HG02763 (cell line): Measurements from ENCODE around the gene ARFGEF2.
A peak's percentile ranks its signal among the peaks of the same experiment; 100 is the strongest.
"Not testable (repeated sequence)": the region's sequence is repeated elsewhere in the genome, so short reads cannot be mapped to it uniquely, and the experiment has no call there.

Experiments used
- ATAC-seq: cut with Tn5 transposase; IDR thresholded peaks from one replicate; pipeline ENCODE4 v1.9.1; 2021; ENCODE audit warnings: mild to moderate bottlenecking, moderate library complexity; ENCODE audit not compliant: unreplicated experiment

Gene ARFGEF2

DNA sequence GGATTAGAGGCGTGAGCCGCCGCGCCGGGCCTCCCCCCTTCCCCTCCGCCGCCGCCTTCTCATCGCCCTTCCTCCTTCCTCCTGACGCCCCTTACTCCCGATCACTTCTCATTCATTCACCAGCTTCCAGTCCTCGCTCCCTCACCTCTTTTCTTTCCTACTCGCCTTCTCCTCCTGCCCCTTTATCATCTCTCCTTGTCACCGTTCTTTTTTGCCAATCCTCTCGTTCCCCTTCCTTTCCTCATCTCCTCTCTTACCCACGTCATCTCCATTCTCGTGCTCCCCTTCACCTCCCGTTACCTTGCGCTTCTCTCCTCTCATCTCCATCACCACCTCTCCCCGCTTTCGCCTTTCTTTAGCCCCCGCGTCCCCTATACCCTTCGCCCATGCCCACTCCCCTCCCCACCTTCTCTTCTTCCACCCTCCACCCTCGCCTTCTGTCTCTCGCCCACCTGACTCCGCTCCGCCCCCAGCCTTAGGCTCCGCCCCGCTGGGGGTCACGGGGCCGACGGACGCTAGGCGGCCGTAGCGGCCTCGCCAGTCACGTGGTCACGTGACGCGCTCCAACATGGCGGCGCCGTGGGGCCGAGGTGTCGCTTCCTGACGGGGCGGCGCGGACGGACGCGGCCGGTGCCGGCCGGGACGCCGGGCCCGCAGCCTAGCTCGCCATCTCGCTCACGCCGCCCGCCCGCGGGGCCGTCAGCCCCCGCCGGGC lies at the start of gene ARFGEF2:
Gene ARFGEF2 (plus strand): TSS at position 544 of the 715 bp plus-strand sequence. CDS start 179 bp downstream, outside the sequence.
- peak; percentile 84 for ATAC-seq

DNA sequence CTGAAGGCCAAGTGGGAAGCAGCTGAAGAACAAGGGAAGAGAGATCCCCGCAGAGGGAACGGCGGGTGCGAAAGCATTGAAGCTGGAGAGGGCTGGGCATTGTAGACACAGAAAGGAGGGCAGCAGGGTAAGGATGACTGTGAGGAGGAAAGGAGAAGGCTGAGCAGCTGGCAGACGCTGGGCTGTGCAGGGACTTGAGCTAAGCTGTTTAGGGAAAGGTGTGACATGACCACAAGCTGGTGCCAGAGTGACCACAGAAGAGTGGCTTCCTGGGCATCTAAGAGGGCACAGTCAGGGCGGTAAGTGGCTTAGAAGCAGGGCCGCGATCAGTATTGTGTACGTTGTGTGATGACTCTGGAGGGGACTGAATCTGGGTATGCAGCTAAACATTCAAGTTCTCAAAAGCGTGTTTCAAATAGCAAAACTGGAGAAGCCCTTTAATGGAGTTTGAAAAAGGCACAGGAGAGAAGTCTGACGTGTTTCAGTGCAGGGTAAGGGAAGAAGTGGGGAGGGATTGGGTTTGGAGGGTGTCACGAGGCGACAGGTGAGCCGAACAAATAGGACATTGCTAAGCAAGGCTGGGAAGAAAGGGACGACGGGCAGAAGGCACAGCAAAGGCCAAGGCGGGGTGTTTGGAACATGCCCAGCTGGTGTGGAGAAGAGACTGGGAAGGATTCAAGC lies 46.1 kb upstream of the ARFGEF2 start:
- no peak for ATAC-seq

DNA sequence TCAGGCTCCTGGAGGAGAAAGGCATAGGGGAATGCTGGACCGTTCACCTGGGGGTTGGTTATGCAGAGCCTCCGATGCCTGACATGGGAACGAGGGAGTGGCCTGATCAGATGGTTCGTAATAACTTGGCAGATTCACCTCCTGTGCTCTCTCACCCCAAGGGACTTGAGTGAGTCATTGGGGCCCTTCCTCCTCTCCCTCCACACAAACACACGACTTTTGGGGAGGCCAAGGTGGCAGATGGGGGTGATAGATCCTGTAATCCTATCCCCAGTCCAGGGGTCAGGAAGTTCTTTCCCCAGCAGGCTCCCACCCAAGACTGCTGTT lies 45.6 kb upstream of the ARFGEF2 start:
- no peak for ATAC-seq

DNA sequence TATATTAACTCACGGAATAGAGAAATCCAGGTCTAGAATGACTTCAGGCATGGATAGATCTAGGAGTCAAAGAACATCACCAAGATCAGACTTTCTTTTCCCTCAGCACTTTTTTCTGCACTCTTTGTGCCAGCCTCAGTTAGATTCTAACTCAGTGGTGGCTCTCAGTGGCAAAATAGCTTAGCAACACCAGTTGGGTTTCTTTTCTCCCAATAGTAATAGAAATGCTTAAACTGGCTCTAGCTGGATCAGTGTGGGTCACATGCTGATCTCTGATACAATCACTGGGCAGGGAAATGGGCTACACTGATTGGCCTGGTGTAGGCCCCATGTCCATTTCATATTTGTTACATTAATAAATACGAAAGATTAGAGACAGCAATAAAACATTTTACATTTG lies 44.2 kb upstream of the ARFGEF2 start:
- no peak for ATAC-seq

DNA sequence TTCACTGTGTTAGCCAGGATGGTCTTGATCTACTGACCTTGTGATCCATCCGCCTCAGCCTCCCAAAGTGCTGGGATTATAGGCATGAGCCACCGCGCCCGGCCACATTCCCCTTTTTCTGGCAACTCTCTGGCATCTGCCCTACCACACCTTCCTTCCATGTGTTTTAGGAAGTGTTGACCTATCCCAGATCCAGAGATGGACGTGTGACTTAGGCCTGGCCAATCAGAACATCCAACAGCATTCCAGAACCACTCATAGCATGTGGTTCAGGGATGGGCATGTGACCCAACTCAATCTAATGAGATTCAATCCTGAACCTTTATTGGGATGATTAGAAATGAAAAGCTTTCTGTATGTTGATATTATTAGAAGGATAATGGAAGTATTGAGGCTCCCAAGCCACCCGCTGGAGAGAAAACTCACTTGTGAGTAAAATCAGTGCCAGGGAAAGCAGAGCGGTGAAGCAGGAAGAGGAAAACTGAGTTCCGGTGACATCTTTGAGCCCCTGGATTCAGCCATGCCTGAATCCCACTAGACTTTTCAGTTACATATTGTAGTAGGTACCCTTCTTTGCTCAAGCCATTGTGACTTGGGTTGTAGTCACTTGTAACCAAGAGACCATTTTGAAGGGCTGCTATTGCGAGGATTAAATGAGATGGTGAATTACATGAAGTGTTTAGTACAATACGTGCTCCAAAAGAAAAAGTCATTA lies 42.8 kb upstream of the ARFGEF2 start:
- ATAC-seq: no peak

DNA sequence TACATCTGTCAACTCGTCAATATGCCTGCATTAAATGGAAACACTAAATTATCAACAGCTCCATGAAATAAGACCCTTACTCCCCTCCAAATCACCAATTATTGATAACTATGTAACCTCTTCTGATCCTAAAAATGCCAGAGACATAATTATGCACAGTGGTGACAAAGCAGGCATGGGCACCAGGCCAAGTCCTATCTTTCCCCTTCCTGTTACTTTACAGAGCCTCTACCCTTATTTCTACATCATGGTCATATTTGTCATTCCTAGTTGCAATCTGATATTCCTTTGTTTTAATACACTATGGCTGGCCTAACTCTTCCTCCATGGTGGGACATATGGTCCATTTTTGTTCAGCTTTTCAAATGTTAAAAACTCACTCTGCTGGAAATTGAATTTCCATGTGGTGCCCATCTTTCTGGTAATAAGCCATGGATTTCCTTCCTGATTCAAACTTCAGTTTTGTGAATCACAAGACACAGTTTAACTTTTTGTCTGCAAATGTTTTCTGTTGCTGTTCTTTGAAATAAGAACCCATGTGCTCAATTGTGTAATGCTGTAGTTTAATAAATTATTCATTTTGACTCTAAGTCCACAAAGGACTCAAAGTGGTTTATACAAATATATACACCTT lies 41.8 kb upstream of the ARFGEF2 start:
- ATAC-seq: no peak

DNA sequence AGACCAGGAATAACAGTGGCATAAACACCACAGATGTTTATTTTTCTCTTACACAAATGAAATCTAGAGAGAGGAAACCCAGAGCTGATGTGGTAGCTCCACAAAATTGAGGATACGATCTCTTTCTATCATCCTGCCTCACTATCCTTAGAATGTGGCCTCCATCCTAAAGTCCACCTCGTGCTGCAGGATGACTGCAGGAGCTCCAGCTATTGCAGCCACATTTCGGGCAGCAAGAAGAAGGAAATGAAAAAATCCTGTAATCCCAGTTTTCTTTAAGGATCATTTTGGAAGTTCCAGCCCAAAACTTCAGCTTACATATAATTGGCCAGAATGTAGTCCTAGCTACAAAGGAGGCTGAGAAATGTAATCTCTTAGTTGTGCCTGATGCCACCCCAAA lies 41.2 kb upstream of the ARFGEF2 start:
- ATAC-seq: no peak

DNA sequence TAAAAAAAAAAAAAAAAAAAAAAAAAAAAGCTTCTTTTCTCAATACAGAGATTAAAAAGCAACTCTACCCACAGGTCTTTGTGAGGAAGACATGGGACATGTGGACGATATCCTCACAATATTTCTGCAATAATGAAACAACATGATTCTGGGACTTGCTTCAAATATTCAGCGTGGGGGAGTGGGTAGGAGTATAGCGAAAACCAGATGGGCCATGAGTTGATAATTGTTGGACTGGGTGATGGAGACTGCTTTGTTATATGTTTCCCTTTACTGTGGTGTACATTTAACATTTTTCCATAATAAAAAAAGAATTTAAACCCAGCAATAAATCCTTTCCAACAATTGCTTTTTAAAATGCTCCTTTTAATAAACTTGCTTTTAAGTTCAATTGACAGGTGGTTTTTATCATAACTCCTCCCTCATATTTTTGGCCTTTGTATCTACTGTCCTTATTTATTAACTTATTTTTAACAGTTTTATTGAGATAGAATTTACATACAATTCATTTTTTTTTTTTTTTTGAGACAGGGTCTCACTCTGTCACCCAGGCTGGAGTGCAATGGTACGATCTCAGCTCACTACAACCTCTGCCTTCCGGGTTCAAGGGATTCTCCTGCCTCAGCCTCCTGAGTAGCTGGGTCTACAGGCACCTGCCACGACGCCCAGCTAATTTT lies 40.4 kb upstream of the ARFGEF2 start:
- ATAC-seq: no peak

DNA sequence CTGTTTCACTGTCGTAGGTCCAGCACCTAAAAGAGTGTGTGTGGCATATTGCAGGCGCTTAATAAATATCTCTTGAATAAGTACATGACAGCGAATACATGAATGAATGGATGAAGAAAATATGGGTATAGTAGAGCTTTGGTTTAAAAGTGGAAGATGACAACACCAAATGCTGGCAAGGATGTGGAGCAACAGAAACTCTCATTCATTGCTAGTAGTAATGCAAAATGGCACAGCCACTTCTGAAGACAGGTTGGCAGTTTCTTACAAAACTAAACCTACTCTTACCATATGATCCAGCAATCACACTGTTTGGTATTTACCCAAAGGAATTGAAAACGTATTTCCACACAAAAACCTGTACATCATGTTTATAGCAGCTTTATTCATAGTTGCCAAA lies 36.3 kb upstream of the ARFGEF2 start:
- no peak for ATAC-seq

DNA sequence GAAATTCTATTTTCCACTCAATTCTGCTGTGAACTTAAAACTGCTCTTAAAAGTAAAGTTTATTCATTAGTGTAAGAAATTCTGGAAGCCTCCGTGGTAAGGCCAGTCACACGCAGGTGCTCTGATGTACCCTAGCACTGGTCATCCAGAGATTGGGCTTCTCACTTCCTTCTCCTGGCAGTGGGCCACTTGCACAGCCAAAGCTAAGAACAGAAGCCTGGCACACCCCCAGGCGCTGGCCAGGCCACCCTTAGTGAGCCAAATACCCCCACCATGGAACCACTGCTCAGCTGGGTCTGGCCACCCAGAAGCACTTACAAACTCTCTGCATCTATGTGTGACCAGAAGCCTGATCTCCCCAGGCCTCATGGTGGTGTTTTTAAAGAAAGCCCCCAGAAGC lies 35.3 kb upstream of the ARFGEF2 start:
- ATAC-seq: no peak

DNA sequence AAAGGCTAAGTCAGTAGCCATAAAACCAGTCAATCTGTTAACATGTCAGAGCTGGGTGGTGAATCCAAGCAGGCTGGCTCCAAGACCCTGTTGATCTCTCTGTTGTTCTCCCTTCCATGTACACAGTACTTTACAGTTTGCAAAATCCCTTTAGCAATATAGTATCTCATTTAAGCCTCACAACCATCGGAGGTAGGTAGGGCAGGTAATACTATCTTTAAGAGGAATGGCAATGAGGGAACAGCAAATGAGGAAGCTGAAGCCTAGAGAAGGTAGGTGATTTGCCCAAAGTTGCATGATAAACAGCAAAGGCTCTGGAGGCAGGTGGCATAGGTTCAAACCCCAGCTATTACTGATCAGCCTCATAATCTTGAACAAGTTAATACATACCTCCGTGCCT lies 34.7 kb upstream of the ARFGEF2 start:
- no peak for ATAC-seq

DNA sequence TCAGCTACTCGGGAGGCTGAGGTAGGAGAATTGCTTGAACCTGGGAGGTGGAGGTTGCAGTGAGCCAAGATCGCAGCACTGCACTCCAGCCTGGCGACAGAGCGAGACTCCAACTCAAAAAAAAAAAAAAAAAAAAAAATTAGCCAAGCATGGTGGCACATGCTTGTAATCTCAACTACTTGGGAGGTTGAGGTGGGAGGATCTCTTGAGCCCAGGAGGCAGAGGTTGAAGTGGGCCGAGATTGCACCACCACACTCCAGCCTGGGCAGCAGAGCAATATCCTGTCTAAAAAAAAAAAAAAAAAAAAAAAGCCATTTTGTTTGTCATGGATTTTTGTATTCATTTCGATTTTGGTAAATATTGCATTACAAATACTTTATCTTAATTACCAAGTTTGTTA lies 33.0 kb upstream of the ARFGEF2 start:
- not testable (repeated sequence) for ATAC-seq

DNA sequence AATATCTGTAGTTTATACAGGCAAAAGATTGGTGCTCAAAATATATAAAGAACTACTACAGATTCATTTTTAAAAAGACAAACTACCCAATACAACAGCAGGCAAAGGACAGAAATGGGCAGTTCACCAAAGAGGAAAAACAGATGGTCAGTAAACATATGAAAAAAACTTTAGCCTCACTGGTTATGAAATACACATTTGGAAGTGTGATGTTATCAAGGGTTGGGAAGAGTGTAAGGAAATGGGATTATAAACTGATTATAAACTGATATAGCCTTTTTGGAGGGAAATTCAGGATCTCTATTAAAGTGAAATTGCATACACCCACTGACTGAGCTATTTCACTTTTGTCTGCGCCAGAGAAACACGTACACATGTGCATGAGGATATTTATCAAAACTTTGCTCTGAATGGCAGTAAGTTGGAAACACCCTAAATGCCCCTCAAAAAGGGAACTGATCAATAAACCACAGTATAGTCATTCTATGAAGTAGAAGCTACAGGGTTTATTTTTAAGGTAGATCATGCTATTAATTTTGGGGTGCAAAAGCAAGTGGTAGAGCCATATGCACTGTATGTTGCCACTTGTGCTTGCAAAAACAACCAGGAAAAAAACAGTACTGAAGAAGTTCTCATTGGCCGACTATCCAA lies 32.2 kb upstream of the ARFGEF2 start:
- ATAC-seq: no peak

DNA sequence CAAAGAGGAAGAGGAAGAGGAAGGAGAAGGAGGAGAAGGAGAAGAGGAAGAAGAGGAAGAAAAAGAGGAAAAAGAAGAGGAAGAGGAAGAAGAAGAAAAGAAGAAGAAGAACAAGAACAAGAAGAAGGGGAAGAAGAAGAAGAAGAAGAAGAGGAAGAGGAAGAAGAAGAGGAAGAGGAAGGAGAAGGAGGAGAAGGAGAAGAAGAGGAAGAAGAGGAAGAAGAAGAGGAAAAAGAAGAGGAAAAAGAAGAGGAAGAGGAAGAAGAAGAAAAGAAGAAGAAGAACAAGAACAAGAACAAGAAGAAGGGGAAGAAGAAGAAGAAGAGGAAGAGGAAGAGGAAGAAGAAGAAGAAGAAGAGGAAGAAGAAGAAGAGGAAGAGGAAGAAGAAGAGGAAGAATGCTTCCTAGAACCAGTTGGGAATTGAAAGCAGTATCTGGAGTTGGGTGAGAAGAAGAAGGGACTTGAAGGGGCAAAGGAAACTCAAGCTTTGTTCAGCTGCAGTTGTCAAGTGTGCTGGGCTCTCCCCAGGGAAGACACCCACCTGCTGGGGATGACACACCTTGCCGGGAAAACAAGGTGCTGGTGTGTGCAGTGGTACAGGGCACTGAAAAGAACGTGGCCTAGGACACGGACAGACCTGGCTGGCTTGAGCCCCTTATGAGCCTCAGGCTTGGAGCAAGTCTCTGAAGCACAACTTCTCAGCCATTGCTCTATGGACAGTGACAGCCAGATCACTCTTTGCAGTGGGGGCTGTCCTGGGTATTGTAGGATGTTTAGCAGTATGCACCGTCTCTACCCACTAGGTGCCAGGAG lies 30.1 kb upstream of the ARFGEF2 start:
- ATAC-seq: no peak

DNA sequence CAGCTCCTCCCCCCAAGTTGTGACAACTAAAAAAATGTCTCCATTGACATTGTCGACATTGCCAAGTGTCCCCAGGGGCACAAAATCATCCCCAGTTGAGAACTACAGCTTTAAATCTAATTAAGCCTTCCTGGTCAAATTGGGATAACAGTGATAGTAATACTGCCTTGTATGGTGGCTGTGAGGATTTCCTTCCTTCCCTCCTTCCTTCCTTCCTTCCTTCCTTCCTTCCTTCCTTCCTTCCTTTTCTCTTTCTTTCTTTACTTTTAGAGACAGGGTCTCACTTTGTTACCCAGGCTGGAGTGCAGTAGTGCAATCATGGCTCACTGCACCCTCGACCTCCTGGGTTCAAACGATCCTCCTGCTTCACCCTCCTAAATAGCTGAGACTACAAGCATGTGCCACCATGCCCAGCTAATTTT lies 29.5 kb upstream of the ARFGEF2 start:
- no peak for ATAC-seq

DNA sequence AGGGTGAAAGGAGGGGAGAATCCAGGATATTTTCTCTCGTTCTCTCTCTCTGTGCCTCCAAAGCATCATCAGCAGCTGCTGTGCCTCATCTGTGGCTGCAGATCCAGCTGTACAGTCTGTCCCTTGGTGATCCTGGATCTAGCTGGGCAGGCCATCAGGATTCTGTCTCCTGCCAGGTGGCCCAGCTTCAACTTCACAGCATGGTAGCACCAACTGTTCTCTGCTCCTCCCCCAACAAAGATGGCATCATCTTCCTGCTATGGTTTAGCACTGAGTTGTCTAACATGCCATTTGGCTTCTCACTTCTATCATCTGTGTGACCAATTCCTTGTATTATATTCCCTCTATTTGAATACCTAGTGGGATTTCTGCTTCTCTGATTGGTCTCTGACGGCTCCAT lies 28.6 kb upstream of the ARFGEF2 start:
- no peak for ATAC-seq

DNA sequence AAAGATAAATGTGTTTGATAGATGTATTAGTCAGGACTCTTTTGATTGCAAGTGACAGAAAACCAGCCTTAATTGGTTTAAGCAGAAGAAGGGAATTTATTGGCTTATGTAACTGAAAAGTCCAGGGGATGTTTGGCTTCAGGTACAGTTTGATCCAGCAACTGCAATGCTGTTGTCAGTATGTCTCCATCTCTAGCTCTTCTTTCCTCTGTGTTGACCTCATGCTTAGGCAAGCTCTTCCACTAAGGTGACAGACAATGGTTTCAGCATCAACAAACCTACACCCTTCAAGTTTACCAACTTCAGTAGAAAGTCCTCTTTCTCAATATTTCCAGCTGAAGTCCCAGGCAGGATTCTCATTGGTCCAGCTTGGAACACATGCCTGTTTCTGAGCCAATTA lies 28.1 kb upstream of the ARFGEF2 start:
- ATAC-seq: no peak

DNA sequence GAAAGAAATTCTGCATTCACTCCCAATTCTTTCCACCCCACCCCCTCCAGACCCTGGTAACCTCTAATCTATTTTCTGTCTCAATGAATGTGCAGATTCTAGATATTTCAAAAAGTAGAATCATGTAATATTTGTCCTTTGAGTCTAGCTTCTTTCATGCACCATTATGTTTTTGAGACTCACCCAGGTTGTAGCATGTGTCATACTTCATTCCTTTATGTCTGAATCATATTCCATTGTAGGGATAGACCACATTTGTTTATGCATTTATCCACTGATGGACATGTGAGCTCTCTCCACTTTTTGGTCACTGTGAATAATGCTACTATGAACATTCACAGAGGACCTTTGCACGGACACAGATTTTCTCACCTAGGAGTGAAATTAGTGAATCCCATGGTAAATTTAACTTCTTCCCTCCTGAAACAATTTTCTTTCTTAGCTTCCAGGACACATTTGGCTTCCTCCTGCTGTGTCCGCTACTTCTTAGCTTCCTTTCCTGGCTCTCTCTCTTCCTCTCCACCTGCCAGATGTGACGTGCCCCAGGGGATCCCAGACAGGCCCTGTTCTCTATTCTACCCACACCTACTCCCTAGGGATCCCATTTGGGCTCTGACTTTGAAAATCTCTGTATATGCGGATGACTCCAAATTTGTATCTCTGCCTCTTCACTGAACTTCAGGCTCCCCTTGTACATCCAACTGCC lies 24.1 kb upstream of the ARFGEF2 start:
- no peak for ATAC-seq

DNA sequence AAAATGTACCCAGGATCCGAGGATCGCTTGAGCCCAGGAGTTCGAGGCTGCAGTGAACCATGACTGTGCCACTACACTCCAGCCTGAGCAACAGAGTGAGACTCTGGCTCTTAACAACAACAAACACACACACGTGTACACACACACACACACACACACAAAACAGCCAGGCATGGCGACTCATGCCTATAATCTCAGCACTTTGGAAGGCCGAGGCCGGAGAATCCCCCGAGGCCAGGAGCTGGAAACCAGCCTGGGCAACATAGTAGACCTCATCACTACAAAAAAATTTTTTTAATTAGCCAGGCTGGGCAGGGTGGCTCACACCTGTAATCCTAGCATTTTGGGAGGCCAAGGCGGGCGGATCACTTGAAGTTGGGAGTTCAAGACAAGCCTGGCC lies 23.3 kb upstream of the ARFGEF2 start:
- ATAC-seq: no peak
